ENCODE data around the gene ESPNL. TPM values are rescaled to one million over a fixed set of nuclear protein-coding genes. Genes with fewer than 3 reads are reported as not detected.

Gene ESPNL
- total and polyA plus RNA-seq, 9 of the 15 experiments (the other 6 are each of a cell fraction or from before 2014, with no cell fraction given): 0.03 to 0.09 (median 0.05) TPM; not detected in 3

DNA sequence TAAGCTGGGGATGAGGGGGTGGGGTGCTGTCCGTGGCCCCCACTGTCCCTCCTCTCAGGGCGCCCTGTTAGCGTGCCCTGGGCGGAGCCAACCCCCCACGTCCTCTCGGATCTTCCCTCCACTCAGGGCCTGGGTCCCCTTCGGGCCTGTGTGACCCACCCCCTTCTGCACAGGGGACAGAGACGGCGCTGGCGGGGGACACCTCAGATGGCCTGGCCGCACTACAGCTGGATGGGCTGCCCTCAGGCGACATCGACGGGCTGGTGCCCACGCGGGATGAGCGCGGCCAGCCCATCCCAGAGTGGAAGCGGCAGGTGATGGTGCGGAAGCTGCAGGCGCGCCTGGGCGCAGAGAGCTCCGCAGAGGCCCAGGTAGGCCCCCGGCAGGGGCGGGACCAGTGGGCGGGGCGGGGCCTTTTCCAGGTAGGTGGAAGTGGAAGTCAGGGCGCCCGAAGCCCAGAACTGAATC lies 28.4 kb downstream of the ESPNL start:
- no peak overlapping the region for H2AFZ ChIP-seq (ENCODE audit: low read depth, low read length)
- H4K20me1 ChIP-seq (replicated peaks; ENCODE audit: control insufficient read depth, insufficient read depth, low read length): no peaks in the 10 kb centered on the region
- H3K4me1 ChIP-seq (replicated peaks in 1 of 2; ENCODE audit: control insufficient read depth in 2 of 2, insufficient read depth in 2 of 2, low read length in 2 of 2): peaks cover 0 to 55% of the 10 kb centered on the region in 2 experiments; a peak in 3 of 5 replicates
- no peaks in the 10 kb centered on the region for H3K9me1 ChIP-seq (ENCODE audit: control insufficient read depth, insufficient read depth, low read length)
- intact Hi-C loops (cut with micrococcal nuclease): no loop called here
- POLR2A ChIA-PET: no interaction called here
- DNase-seq (ENCODE audit: extremely low read depth in 1 of 4, low spot score in 3 of 4) (no peak), ATAC-seq (no peak), FAIRE-seq (no peak)
- no peak overlapping the region for H3K4me3 ChIP-seq
- in situ Hi-C loops (cut with MboI): no loop called here
- no peak overlapping the region for H3K9ac ChIP-seq (ENCODE audit: insufficient read depth in 1 of 2, low read depth in 2 of 2, low read length in 2 of 2)
- CTCF ChIA-PET (ENCODE audit: low intra/inter-chr PET ratio): no interaction called here
- TF ChIP-seq, protein P1, sequence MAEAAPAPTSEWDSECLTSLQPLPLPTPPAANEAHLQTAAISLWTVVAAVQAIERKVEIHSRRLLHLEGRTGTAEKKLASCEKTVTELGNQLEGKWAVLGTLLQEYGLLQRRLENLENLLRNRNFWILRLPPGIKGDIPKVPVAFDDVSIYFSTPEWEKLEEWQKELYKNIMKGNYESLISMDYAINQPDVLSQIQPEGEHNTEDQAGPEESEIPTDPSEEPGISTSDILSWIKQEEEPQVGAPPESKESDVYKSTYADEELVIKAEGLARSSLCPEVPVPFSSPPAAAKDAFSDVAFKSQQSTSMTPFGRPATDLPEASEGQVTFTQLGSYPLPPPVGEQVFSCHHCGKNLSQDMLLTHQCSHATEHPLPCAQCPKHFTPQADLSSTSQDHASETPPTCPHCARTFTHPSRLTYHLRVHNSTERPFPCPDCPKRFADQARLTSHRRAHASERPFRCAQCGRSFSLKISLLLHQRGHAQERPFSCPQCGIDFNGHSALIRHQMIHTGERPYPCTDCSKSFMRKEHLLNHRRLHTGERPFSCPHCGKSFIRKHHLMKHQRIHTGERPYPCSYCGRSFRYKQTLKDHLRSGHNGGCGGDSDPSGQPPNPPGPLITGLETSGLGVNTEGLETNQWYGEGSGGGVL (CRISPR knock-in tag; IDR thresholded peaks at IDR 0.05): no peak
- no peak for TF ChIP-seq ZNF217 (CRISPR knock-in tag; IDR thresholded peaks at IDR 0.05)
- no peak for TF ChIP-seq POU5F1 (IDR thresholded peaks at IDR 0.05; ENCODE audit: borderline replicate concordance, low read depth, low read length, partially characterized antibody)
- TF ChIP-seq, protein P2, sequence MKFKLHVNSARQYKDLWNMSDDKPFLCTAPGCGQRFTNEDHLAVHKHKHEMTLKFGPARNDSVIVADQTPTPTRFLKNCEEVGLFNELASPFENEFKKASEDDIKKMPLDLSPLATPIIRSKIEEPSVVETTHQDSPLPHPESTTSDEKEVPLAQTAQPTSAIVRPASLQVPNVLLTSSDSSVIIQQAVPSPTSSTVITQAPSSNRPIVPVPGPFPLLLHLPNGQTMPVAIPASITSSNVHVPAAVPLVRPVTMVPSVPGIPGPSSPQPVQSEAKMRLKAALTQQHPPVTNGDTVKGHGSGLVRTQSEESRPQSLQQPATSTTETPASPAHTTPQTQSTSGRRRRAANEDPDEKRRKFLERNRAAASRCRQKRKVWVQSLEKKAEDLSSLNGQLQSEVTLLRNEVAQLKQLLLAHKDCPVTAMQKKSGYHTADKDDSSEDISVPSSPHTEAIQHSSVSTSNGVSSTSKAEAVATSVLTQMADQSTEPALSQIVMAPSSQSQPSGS (CRISPR knock-in tag; IDR thresholded peaks at IDR 0.05): no peak
- TF ChIP-seq RBFOX2 (IDR thresholded peaks at IDR 0.05; ENCODE audit: low read depth, low read length): no peak
- no peak for TF ChIP-seq ZNF408 (CRISPR knock-in tag; IDR thresholded peaks at IDR 0.05; ENCODE audit: low read depth)
- TF ChIP-seq RFX5 (IDR thresholded peaks at IDR 0.05; ENCODE audit: low read depth, low read length): no peak
- no peak for TF ChIP-seq RFX7 (CRISPR knock-in tag; IDR thresholded peaks at IDR 0.05)
- TF ChIP-seq, protein P3, sequence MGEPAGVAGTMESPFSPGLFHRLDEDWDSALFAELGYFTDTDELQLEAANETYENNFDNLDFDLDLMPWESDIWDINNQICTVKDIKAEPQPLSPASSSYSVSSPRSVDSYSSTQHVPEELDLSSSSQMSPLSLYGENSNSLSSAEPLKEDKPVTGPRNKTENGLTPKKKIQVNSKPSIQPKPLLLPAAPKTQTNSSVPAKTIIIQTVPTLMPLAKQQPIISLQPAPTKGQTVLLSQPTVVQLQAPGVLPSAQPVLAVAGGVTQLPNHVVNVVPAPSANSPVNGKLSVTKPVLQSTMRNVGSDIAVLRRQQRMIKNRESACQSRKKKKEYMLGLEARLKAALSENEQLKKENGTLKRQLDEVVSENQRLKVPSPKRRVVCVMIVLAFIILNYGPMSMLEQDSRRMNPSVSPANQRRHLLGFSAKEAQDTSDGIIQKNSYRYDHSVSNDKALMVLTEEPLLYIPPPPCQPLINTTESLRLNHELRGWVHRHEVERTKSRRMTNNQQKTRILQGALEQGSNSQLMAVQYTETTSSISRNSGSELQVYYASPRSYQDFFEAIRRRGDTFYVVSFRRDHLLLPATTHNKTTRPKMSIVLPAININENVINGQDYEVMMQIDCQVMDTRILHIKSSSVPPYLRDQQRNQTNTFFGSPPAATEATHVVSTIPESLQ (CRISPR knock-in tag; IDR thresholded peaks at IDR 0.05): no peak
- no peak for TF ChIP-seq BRD9 (IDR thresholded peaks at IDR 0.05; ENCODE audit: low read depth, partially characterized antibody)
- TF ChIP-seq U2AF2 (optimal IDR thresholded peaks at IDR 0.05; ENCODE audit: low read depth, low read length): no peak
- peaks cover 5 to 48% of the 10 kb centered on the region in 2 experiments; a peak in 4 of 5 replicates for H3K27me3 ChIP-seq (ENCODE audit: control insufficient read depth in 2 of 2, insufficient read depth in 2 of 2, low read length in 2 of 2)
- H3K4me2 ChIP-seq (ENCODE audit: insufficient read depth, low read length): no peak overlapping the region
- no peaks in the 10 kb centered on the region for H3K79me2 ChIP-seq (ENCODE audit: control insufficient read depth, insufficient read depth, low read length)
- 59% methylated on average over 13 of the region's 30 CpGs for WGBS (ENCODE audit: insufficient coverage, low coverage, missing lambda C conversion rate)
- no TSS peak for BruUV-seq (replicated peaks)
- 0 out of 2 replicates have a peak, but pooled peaks cover 2% of the 10 kb centered on the region for H3K9me3 ChIP-seq (replicated peaks; ENCODE audit: control insufficient read depth, insufficient read depth, low read depth, low read length)
- no peaks in the 10 kb centered on the region for H3K36me3 ChIP-seq (ENCODE audit: control insufficient read depth, insufficient read depth, low read length)
- no peak overlapping the region for H3K27ac ChIP-seq (ENCODE audit: extremely low read depth, low read depth, low read length)
